H9 (cell line): Measurements from ENCODE around the gene SPTBN5. TPM values are rescaled to one million over a fixed set of nuclear protein-coding genes. Genes with fewer than 3 reads are reported as not detected.

Experiments
- DNase-seq: peaks from one replicate; pipeline ENCODE4 v3.0.0-alpha.2; 2017
- H2AFZ ChIP-seq: one replicate; pipeline ENCODE4 v1.6.1; 2013; ENCODE audit warnings: mild to moderate bottlenecking, low read length, control low read depth, moderate library complexity
- H2AK5ac ChIP-seq: 2 replicates; pipeline ENCODE4 v1.6.1; 2013; ENCODE audit warnings: low read length, control low read depth, mixed read lengths; ENCODE audit not compliant: insufficient read length
- H2BK120ac ChIP-seq: one replicate; pipeline ENCODE4 v1.6.1; 2013; ENCODE audit warnings: low read depth, mild to moderate bottlenecking, low read length, control low read depth, inconsistent platforms; ENCODE audit not compliant: poor library complexity, severe bottlenecking
- H2BK12ac ChIP-seq: 2 replicates; pipeline ENCODE4 v1.6.1; 2013; ENCODE audit warnings: low read length, control low read depth, mixed read lengths, low read depth; ENCODE audit not compliant: insufficient read length
- H2BK15ac ChIP-seq: 2 replicates; pipeline ENCODE4 v1.6.1; 2013; ENCODE audit warnings: low read depth, low read length, control low read depth
- H2BK20ac ChIP-seq: one replicate; pipeline ENCODE4 v1.6.1; 2013; ENCODE audit warnings: low read depth, mild to moderate bottlenecking, low read length, control low read depth, inconsistent platforms; ENCODE audit not compliant: poor library complexity, severe bottlenecking
- H2BK5ac ChIP-seq: 2 replicates; pipeline ENCODE4 v1.6.1; 2013; ENCODE audit warnings: low read length, control low read depth, mixed read lengths; ENCODE audit not compliant: insufficient read length
- H3K14ac ChIP-seq: 2 replicates; pipeline ENCODE4 v1.6.1; 2013; ENCODE audit warnings: low read length, control low read depth; ENCODE audit not compliant: insufficient read depth
- H3K18ac ChIP-seq: 2 replicates; pipeline ENCODE4 v1.6.1; 2013; ENCODE audit warnings: low read depth, mild to moderate bottlenecking, mixed read lengths, low read length, control low read depth; ENCODE audit not compliant: insufficient read length
- H3K23ac ChIP-seq: 2 replicates; pipeline ENCODE4 v1.6.1; 2013; ENCODE audit warnings: low read length, control low read depth, mixed read lengths, low read depth; ENCODE audit not compliant: insufficient read length
- H3K23me2 ChIP-seq: 2 replicates; pipeline ENCODE4 v1.6.1; 2013; ENCODE audit warnings: low read depth, mild to moderate bottlenecking, mixed read lengths, low read length, control low read depth; ENCODE audit not compliant: insufficient read length, poor library complexity, severe bottlenecking
- H3K27ac ChIP-seq: 2 replicates; pipeline ENCODE4 v1.5.1; 2013; ENCODE audit warnings: low read length, control low read depth, mixed read lengths, low read depth; ENCODE audit not compliant: insufficient read length
- H3K27me3 ChIP-seq: 2 replicates; pipeline ENCODE4 v1.6.1; 2013; ENCODE audit warnings: low read length, control low read depth, inconsistent platforms; ENCODE audit not compliant: insufficient read depth
- H3K4ac ChIP-seq: 2 replicates; pipeline ENCODE4 v1.6.1; 2013; ENCODE audit warnings: low read depth, mild to moderate bottlenecking, control low read depth, inconsistent platforms, low read length, moderate library complexity
- H3K4me1 ChIP-seq: 2 replicates; pipeline ENCODE4 v1.6.1; 2013; ENCODE audit warnings: low read length, control low read depth, inconsistent platforms; ENCODE audit not compliant: insufficient read depth
- H3K4me2 ChIP-seq: 2 replicates; pipeline ENCODE4 v1.6.1; 2013; ENCODE audit warnings: low read length, control low read depth, mixed read lengths; ENCODE audit not compliant: insufficient read length, insufficient read depth
- H3K56ac ChIP-seq: 2 replicates; pipeline ENCODE4 v1.6.1; 2013; ENCODE audit warnings: low read depth, mild to moderate bottlenecking, mixed read lengths, low read length, control low read depth; ENCODE audit not compliant: insufficient read length
- H3K79me1 ChIP-seq: 2 replicates; pipeline ENCODE4 v1.6.1; 2013; ENCODE audit warnings: low read depth, mild to moderate bottlenecking, moderate library complexity, low read length, control low read depth, inconsistent platforms; ENCODE audit not compliant: insufficient read depth, poor library complexity, severe bottlenecking
- H3K79me2 ChIP-seq: 2 replicates; pipeline ENCODE4 v1.6.1; 2013; ENCODE audit warnings: low read length, control low read depth, inconsistent platforms; ENCODE audit not compliant: insufficient read depth
- H3K9ac ChIP-seq: 2 replicates; pipeline ENCODE4 v1.6.1; 2013; ENCODE audit warnings: low read length, control low read depth, mixed read lengths; ENCODE audit not compliant: insufficient read length; ENCODE audit errors: extremely low read depth
- H3K9me3 ChIP-seq: one replicate; pipeline ENCODE4 v1.6.1; 2013; ENCODE audit warnings: low read depth, low read length, inconsistent platforms; ENCODE audit not compliant: control insufficient read depth
- H3T11ph ChIP-seq: one replicate; pipeline ENCODE4 v1.6.1; 2013; ENCODE audit warnings: mild to moderate bottlenecking, low read length, control low read depth, inconsistent platforms
- H4K20me1 ChIP-seq: one replicate; pipeline ENCODE4 v1.6.1; 2013; ENCODE audit not compliant: control insufficient read depth, insufficient read length, insufficient read depth
- H4K5ac ChIP-seq: 2 replicates; pipeline ENCODE4 v1.6.1; 2013; ENCODE audit warnings: low read depth, mild to moderate bottlenecking, mixed read lengths, low read length, control low read depth; ENCODE audit not compliant: insufficient read length
- H4K8ac ChIP-seq: replicated peaks from 2 replicates; pipeline ENCODE4 v1.6.1; 2013; ENCODE audit warnings: low read length, control low read depth, mixed read lengths, low read depth; ENCODE audit not compliant: insufficient read length
- H4K91ac ChIP-seq: 2 replicates; pipeline ENCODE4 v1.6.1; 2013; ENCODE audit warnings: low read depth, mild to moderate bottlenecking, moderate library complexity, mixed read lengths, low read length, control low read depth; ENCODE audit not compliant: insufficient read length
- H3K27ac Mint-ChIP-seq, 3 experiments: 2 replicates in 2 of 3; 3 replicates in 1 of 3; pipeline ENCODE4 v1.8.0; 2020 to 2021; ENCODE audit warnings: mixed read lengths in 3 of 3, mild to moderate bottlenecking in 1 of 3, moderate library complexity in 1 of 3
- H3K27me3 Mint-ChIP-seq: 2 replicates; pipeline ENCODE4 v1.8.0; 2021; ENCODE audit warnings: low read depth, mild to moderate bottlenecking, moderate library complexity, mixed read lengths
- H3K36me3 Mint-ChIP-seq, 3 experiments: 2 replicates in 2 of 3; 3 replicates in 1 of 3; pipeline ENCODE4 v1.8.0; 2020 to 2021; ENCODE audit warnings: low read depth in 3 of 3, mixed read lengths in 3 of 3; ENCODE audit not compliant: insufficient read depth in 1 of 3
- H3K4me1 Mint-ChIP-seq, 2 experiments: 2 replicates each; pipeline ENCODE4 v1.8.0; 2020; ENCODE audit warnings: mixed read lengths in 2 of 2
- H3K4me3 Mint-ChIP-seq, 2 experiments: 2 replicates in 1 of 2; 3 replicates in 1 of 2; pipeline ENCODE4 v1.8.0; 2020 to 2021; ENCODE audit warnings: mild to moderate bottlenecking in 2 of 2, mixed read lengths in 2 of 2, moderate library complexity in 1 of 2
- H3K9me3 Mint-ChIP-seq, 2 experiments: 2 replicates in 1 of 2; 3 replicates in 1 of 2; pipeline ENCODE4 v1.8.0; 2020; ENCODE audit warnings: mild to moderate bottlenecking in 2 of 2, mixed read lengths in 2 of 2, moderate library complexity in 1 of 2
- CTCF ChIP-seq: fragments of 200-600 bp; sonication (generic); conservative IDR thresholded peaks from 3 replicates; pipeline ENCODE4 v1.8.0; 2021; ENCODE audit warnings: antibody characterized with exemption, mild to moderate bottlenecking
- WGBS: extraction: QIAGEN DNeasy Blood & Tissue Kit; methylation state at CpG from one replicate; pipeline ENCODE4 v1.1.7; 2013; ENCODE audit warnings: missing lambda C conversion rate, low lambda C conversion rate, mixed read lengths; ENCODE audit not compliant: insufficient read length; ENCODE audit errors: extremely low coverage; 5-methylcytosine and 5-hydroxymethylcytosine counted together
- total RNA-seq: library from RNA; stranded (reverse); gene quantifications from 2 replicates; pipeline ENCODE4 v1.2.1, GENCODE V29; 2021

Gene SPTBN5
- total RNA-seq, 1 experiment from 2014 or later, result 0.90 TPM

- no peak for DNase-seq
- Histone ChIP-seq H2BK5ac (no peak overlapping the region), H3K9me3 (no peaks in the 10 kb centered on the region), H3T11ph (no peak overlapping the region), H3K4ac (no peak overlapping the region), H2AK5ac (no peak overlapping the region), H2BK15ac (no peak overlapping the region), H2AFZ (no peak overlapping the region), H2BK120ac (no peak overlapping the region), H3K14ac (no peak overlapping the region), H4K91ac (no peak overlapping the region), H4K20me1 (no peaks in the 10 kb centered on the region), H3K4me1 (no peaks in the 10 kb centered on the region), H3K18ac (no peak overlapping the region), H3K23me2 (no peaks in the 10 kb centered on the region), H3K4me2 (no peak overlapping the region), H3K9ac (no peak overlapping the region), H3K27ac (no peak overlapping the region), H3K27me3 (no peaks in the 10 kb centered on the region), H3K23ac (no peak overlapping the region), H4K8ac (no peak overlapping the region), H3K79me2 (no peaks in the 10 kb centered on the region), H3K56ac (no peak overlapping the region), H2BK12ac (no peak overlapping the region), H4K5ac (no peak overlapping the region), H2BK20ac (no peak overlapping the region), H3K79me1 (no peaks in the 10 kb centered on the region)
- no peak overlapping the region for H3K4me3 Mint-ChIP-seq
- no peak for TF ChIP-seq CTCF
- H3K4me1 Mint-ChIP-seq, result peaks cover 0 to 5% of the 10 kb centered on the region in 2 experiments; a peak in 2 of 4 replicates
- H3K27ac Mint-ChIP-seq, result peak overlapping the region in 2 of 3 experiments; percentile 12 to 70; a peak in 1 of 7 replicates
- no peaks in the 10 kb centered on the region for H3K27me3 Mint-ChIP-seq
- peaks cover 8 to 39% (median 23%) of the 10 kb centered on the region in 3 experiments for H3K36me3 Mint-ChIP-seq
- H3K9me3 Mint-ChIP-seq, result no peaks in the 10 kb centered on the region; a peak in 1 of 5 replicates
- no CpG with 5 or more reads among the region's 8 CpGs for WGBS
These were observed 3.5 kb upstream of the SPTBN5 start for GRCh38 chr15:41897363-41897799.
